DOHH2 (cell line): ENCODE measurements around the gene KMT2B.

Experiments used
- H3F3A ChIP-seq: fragments of 200-600 bp; sonication (generic), shearing (Covaris generic); 2 replicates; pipeline ENCODE4 v1.6.0; 2016; ENCODE audit warnings: antibody characterized with exemption, mild to moderate bottlenecking; ENCODE audit not compliant: control insufficient read depth, insufficient read depth
- H3K27ac ChIP-seq: fragments of 200-600 bp; sonication (generic); 2 replicates; pipeline ENCODE4 v1.5.1; 2014; ENCODE audit warnings: low read depth, mild to moderate bottlenecking, low read length, moderate library complexity
- H3K27me3 ChIP-seq: fragments of 200-600 bp; sonication (generic); 2 replicates; pipeline ENCODE4 v1.6.1; 2014; ENCODE audit warnings: mild to moderate bottlenecking, low read length, mixed read lengths; ENCODE audit not compliant: control insufficient read depth
- H3K36me3 ChIP-seq: fragments of 200-600 bp; sonication (generic); 2 replicates; pipeline ENCODE4 v1.6.1; 2014; ENCODE audit warnings: mild to moderate bottlenecking, low read length, moderate library complexity, mixed read lengths; ENCODE audit not compliant: control insufficient read depth
- H3K4me1 ChIP-seq: fragments of 200-600 bp; sonication (generic); 2 replicates; pipeline ENCODE4 v1.6.1; 2014; ENCODE audit warnings: mild to moderate bottlenecking, low read length, mixed read lengths; ENCODE audit not compliant: control insufficient read depth
- H3K4me2 ChIP-seq: fragments of 200-600 bp; sonication (generic); 2 replicates; pipeline ENCODE4 v1.6.0; 2014; ENCODE audit warnings: mild to moderate bottlenecking, low read length, moderate library complexity
- H3K4me3 ChIP-seq: fragments of 200-600 bp; sonication (generic); 2 replicates; pipeline ENCODE4 v1.5.1; 2014; ENCODE audit warnings: mild to moderate bottlenecking, low read length, mixed read lengths
- H3K79me2 ChIP-seq: fragments of 200-600 bp; sonication (generic); 2 replicates; pipeline ENCODE4 v1.6.1; 2014; ENCODE audit warnings: mild to moderate bottlenecking, low read length, mixed read lengths; ENCODE audit not compliant: control insufficient read depth
- H3K9me2 ChIP-seq: fragments of 200-600 bp; sonication (generic); replicated peaks from 2 replicates; pipeline ENCODE4 v1.6.1; 2014; ENCODE audit warnings: mild to moderate bottlenecking, low read length, mixed read lengths; ENCODE audit not compliant: control insufficient read depth
- H3K9me3 ChIP-seq: fragments of 200-600 bp; sonication (generic); 2 replicates; pipeline ENCODE4 v1.6.1; 2014; ENCODE audit warnings: antibody characterized with exemption, low read length, mixed read lengths; ENCODE audit not compliant: control insufficient read depth, insufficient read depth
- H4K20me1 ChIP-seq: fragments of 200-600 bp; sonication (generic); 2 replicates; pipeline ENCODE4 v1.6.0; 2014; ENCODE audit warnings: low read depth, mild to moderate bottlenecking, antibody characterized with exemption, low read length, moderate library complexity; ENCODE audit not compliant: control insufficient read depth, insufficient read depth
- CTCF ChIP-seq: fragments of 200-600 bp; sonication (generic); IDR thresholded peaks from one replicate; pipeline ENCODE4 v1.5.1; 2014; ENCODE audit warnings: antibody characterized with exemption, mild to moderate bottlenecking, low read depth, low read length; ENCODE audit not compliant: poor library complexity, severe bottlenecking
- EZH2phosphoT487 ChIP-seq: fragments of 200-600 bp; sonication (generic); IDR thresholded peaks from 2 replicates; pipeline ENCODE4 v1.6.1; 2017; ENCODE audit warnings: borderline replicate concordance, mild to moderate bottlenecking, antibody characterized with exemption, low read length, moderate library complexity, mixed read lengths

Gene KMT2B

GRCh38 chr19:35777086-35777841, 59.5 kb downstream of the KMT2B start:
- Histone ChIP-seq H3K27me3 (no peaks in the 10 kb centered on the region), H3F3A (no peaks in the 10 kb centered on the region; the same call in 1 of the 2 replicates), H3K36me3 (no peaks in the 10 kb centered on the region), H4K20me1 (no peaks in the 10 kb centered on the region), H3K4me3 (no peak overlapping the region), H3K4me2 (no peak overlapping the region; the same call in 1 of the 2 replicates), H3K27ac (no peak overlapping the region), H3K79me2 (peaks cover 5% of the 10 kb centered on the region; the same call in 1 of the 2 replicates), H3K4me1 (peaks cover 15% of the 10 kb centered on the region), H3K9me3 (no peaks in the 10 kb centered on the region), H3K9me2 (no peaks in the 10 kb centered on the region)
- TF ChIP-seq CTCF (no peak), EZH2phosphoT487 (no peak)

- Histone ChIP-seq H3K4me2 (no peak overlapping the region), H3K9me2 (no peaks in the 10 kb centered on the region), H3K9me3 (no peaks in the 10 kb centered on the region), H3K4me1 (peaks cover 15% of the 10 kb centered on the region), H3K27me3 (no peaks in the 10 kb centered on the region), H3K27ac (no peak overlapping the region), H3K36me3 (no peaks in the 10 kb centered on the region), H4K20me1 (no peaks in the 10 kb centered on the region), H3K4me3 (no peak overlapping the region), H3K79me2 (peaks cover 5% of the 10 kb centered on the region; the same call in 1 of the 2 replicates), H3F3A (no peaks in the 10 kb centered on the region)
- TF ChIP-seq EZH2phosphoT487, result no peak
- TF ChIP-seq CTCF, result no peak
Observed at GRCh38 chr19:35777961-35778360, 60.2 kb downstream of the KMT2B start.

- Histone ChIP-seq H3K9me3 (no peaks in the 10 kb centered on the region), H4K20me1 (no peaks in the 10 kb centered on the region), H3F3A (no peaks in the 10 kb centered on the region), H3K79me2 (peaks cover 5% of the 10 kb centered on the region; the same call in 1 of the 2 replicates), H3K4me2 (no peak overlapping the region), H3K36me3 (no peaks in the 10 kb centered on the region), H3K27ac (no peak overlapping the region), H3K27me3 (no peaks in the 10 kb centered on the region), H3K9me2 (no peaks in the 10 kb centered on the region), H3K4me3 (no peak overlapping the region), H3K4me1 (peaks cover 15% of the 10 kb centered on the region)
- TF ChIP-seq CTCF (no peak), EZH2phosphoT487 (no peak)
Observed at GRCh38 chr19:35779033-35779432, 61.2 kb downstream of the KMT2B start.
